Neural cell (in vitro differentiated cells): ENCODE results near the gene TRIM40. TPM values are rescaled to one million over a fixed set of nuclear protein-coding genes. Genes with fewer than 3 reads are reported as not detected.

Source experiments
- H2AFZ ChIP-seq: fragments of 200-600, 300-800 bp; sonication (generic), shearing (Covaris generic); 2 replicates; pipeline ENCODE4 v1.6.0; 2014; ENCODE audit warnings: low read depth, mild to moderate bottlenecking, antibody characterized with exemption, low read length, moderate library complexity
- H3F3A ChIP-seq: fragments of 200-600 bp; shearing (Covaris generic); 2 replicates; pipeline ENCODE4 v1.6.1; 2016; ENCODE audit warnings: mild to moderate bottlenecking, moderate library complexity, mixed read lengths, antibody characterized with exemption, low read length; ENCODE audit not compliant: insufficient read depth, poor library complexity, severe bottlenecking
- H3K27ac ChIP-seq: fragments of 200-600, 300-800 bp; sonication (generic), shearing (Covaris generic); 2 replicates; pipeline ENCODE4 v1.5.1; 2014; ENCODE audit warnings: mild to moderate bottlenecking, low read length, moderate library complexity
- H3K27me3 ChIP-seq: fragments of 300-800, 200-600 bp; sonication (generic), shearing (Covaris generic); 2 replicates; pipeline ENCODE4 v1.6.0; 2014; ENCODE audit warnings: mild to moderate bottlenecking, low read depth, low read length, moderate library complexity; ENCODE audit not compliant: insufficient read depth
- H3K36me3 ChIP-seq: fragments of 300-800, 200-600 bp; sonication (generic), shearing (Covaris generic); 2 replicates; pipeline ENCODE4 v1.5.1; 2014; ENCODE audit warnings: mild to moderate bottlenecking, antibody characterized with exemption, low read length, moderate library complexity; ENCODE audit not compliant: insufficient read depth
- H3K4me2 ChIP-seq: fragments of 300-800, 200-600 bp; sonication (generic), shearing (Covaris generic); 2 replicates; pipeline ENCODE4 v1.6.0; 2014; ENCODE audit warnings: mild to moderate bottlenecking, low read length
- H3K4me3 ChIP-seq: fragments of 300-800, 200-600 bp; sonication (generic), shearing (Covaris generic); 2 replicates; pipeline ENCODE4 v1.5.1; 2014; ENCODE audit warnings: mild to moderate bottlenecking, low read length, moderate library complexity
- H3K79me2 ChIP-seq: fragments of 200-600 bp; shearing (Covaris generic); replicated peaks from 2 replicates; pipeline ENCODE4 v1.6.0; 2014; ENCODE audit warnings: mild to moderate bottlenecking, low read length, moderate library complexity; ENCODE audit not compliant: insufficient read depth
- H3K9ac ChIP-seq: fragments of 300-800, 200-600 bp; sonication (generic), shearing (Covaris generic); 2 replicates; pipeline ENCODE4 v1.6.1; 2016; ENCODE audit warnings: mild to moderate bottlenecking, low read length, mixed read lengths
- H3K9me2 ChIP-seq: fragments of 200-600 bp; shearing (Covaris generic); 2 replicates; pipeline ENCODE4 v1.6.1; 2016; ENCODE audit warnings: mild to moderate bottlenecking, low read length, mixed read lengths; ENCODE audit not compliant: insufficient read depth
- H3K9me3 ChIP-seq: fragments of 200-600, 300-800 bp; sonication (generic), shearing (Covaris generic); 2 replicates; pipeline ENCODE4 v1.6.1; 2016; ENCODE audit warnings: mild to moderate bottlenecking, mixed run types, low read length, moderate library complexity, mixed read lengths
- H4K20me1 ChIP-seq: fragments of 200-600 bp; shearing (Covaris generic); 2 replicates; pipeline ENCODE4 v1.6.1; 2016; ENCODE audit warnings: mild to moderate bottlenecking, mixed run types; ENCODE audit not compliant: insufficient read depth
- CTCF ChIP-seq: fragments of 450-650 bp; IDR thresholded peaks from 2 replicates; pipeline ENCODE4 v1.5.1; 2014; ENCODE audit warnings: antibody characterized with exemption, mild to moderate bottlenecking, moderate library complexity; ENCODE audit not compliant: poor library complexity, severe bottlenecking
- EP300 ChIP-seq: fragments of 450-650 bp; conservative IDR thresholded peaks from 2 replicates; pipeline ENCODE4 v1.6.1; 2014; ENCODE audit warnings: antibody characterized with exemption, mild to moderate bottlenecking, moderate library complexity; ENCODE audit not compliant: poor library complexity, severe bottlenecking
- EZH2 ChIP-seq: fragments of 200-600, 300-800 bp; shearing (Covaris generic), sonication (generic); IDR thresholded peaks from 2 replicates; pipeline ENCODE4 v1.6.1; 2014; ENCODE audit warnings: antibody characterized with exemption, low read length, borderline replicate concordance, mild to moderate bottlenecking; ENCODE audit not compliant: insufficient read depth, poor library complexity, severe bottlenecking
- MXI1 ChIP-seq: fragments of 450-650 bp; conservative IDR thresholded peaks from 2 replicates; pipeline ENCODE4 v1.6.1; 2014; ENCODE audit warnings: antibody characterized with exemption, mild to moderate bottlenecking; ENCODE audit not compliant: poor library complexity, severe bottlenecking
- POLR2AphosphoS5 ChIP-seq: IDR thresholded peaks from 2 replicates; pipeline ENCODE4 v1.6.1; 2012
- RAD21 ChIP-seq: fragments of 450-650 bp; conservative IDR thresholded peaks from 2 replicates; pipeline ENCODE4 v1.6.1; 2014; ENCODE audit warnings: antibody characterized with exemption, mild to moderate bottlenecking, moderate library complexity
- REST ChIP-seq: IDR thresholded peaks from 2 replicates; pipeline ENCODE4 v1.6.1; 2012; ENCODE audit warnings: borderline replicate concordance
- SMC3 ChIP-seq: fragments of 450-650 bp; conservative IDR thresholded peaks from 2 replicates; pipeline ENCODE4 v1.6.1; 2014; ENCODE audit warnings: antibody characterized with exemption, mild to moderate bottlenecking, moderate library complexity; ENCODE audit not compliant: poor library complexity
- TAF1 ChIP-seq: IDR thresholded peaks from 2 replicates; pipeline ENCODE4 v1.6.1; 2012; ENCODE audit warnings: low read depth
- polyA plus RNA-seq: library from polyadenylated mRNA; depleted of rRNA; stranded (reverse); fragments of >200 nt; gene quantifications from 2 replicates; pipeline ENCODE4 v1.2.3, GENCODE V29; 2014

TRIM40 gene
- polyA plus RNA-seq, 1 donor from 2014 or later = not detected

GRCh38 chr6:30154061-30154460 lies 18.1 kb downstream of the TRIM40 start:
- no peaks in the 10 kb centered on the region for H3K9me2 ChIP-seq
- H3K36me3 ChIP-seq = no peaks in the 10 kb centered on the region
- TF ChIP-seq POLR2AphosphoS5 (no peak), TAF1 (no peak), REST (no peak), SMC3 (no peak), RAD21 (no peak)
- no peaks in the 10 kb centered on the region for H3K79me2 ChIP-seq
- H3K27me3 ChIP-seq = no peaks in the 10 kb centered on the region
- no peak overlapping the region for H3K9ac ChIP-seq
- H4K20me1 ChIP-seq = no peaks in the 10 kb centered on the region
- H2AFZ ChIP-seq = no peak overlapping the region
- H3K27ac ChIP-seq = no peak overlapping the region
- H3K4me2 ChIP-seq = no peak overlapping the region
- no peaks in the 10 kb centered on the region for H3K9me3 ChIP-seq
- H3K4me3 ChIP-seq = no peak overlapping the region
- no peaks in the 10 kb centered on the region for H3F3A ChIP-seq

- Histone ChIP-seq H3K27ac (no peak overlapping the region), H3K9ac (no peak overlapping the region), H3K79me2 (no peaks in the 10 kb centered on the region), H3K36me3 (no peaks in the 10 kb centered on the region), H3K9me2 (no peaks in the 10 kb centered on the region), H3F3A (no peaks in the 10 kb centered on the region), H3K9me3 (no peaks in the 10 kb centered on the region), H3K27me3 (no peaks in the 10 kb centered on the region), H3K4me3 (no peak overlapping the region), H2AFZ (no peak overlapping the region), H4K20me1 (no peaks in the 10 kb centered on the region), H3K4me2 (no peak overlapping the region)
- TF ChIP-seq EP300 (no peak), POLR2AphosphoS5 (no peak), MXI1 (no peak), TAF1 (no peak), RAD21 (no peak), SMC3 (no peak), EZH2 (no peak), REST (no peak), CTCF (no peak)
Observed at GRCh38 chr6:30154709-30155519, 19.0 kb downstream of the TRIM40 start.
